ENCODE data around the gene ACTR3. TPM values are rescaled to one million over a fixed set of nuclear protein-coding genes. Genes with fewer than 3 reads are reported as not detected.
A peak's percentile ranks its signal among the peaks of the same experiment; 100 is the strongest.

ACTR3 gene
- total RNA-seq, 1 donor from 2014 or later: 172 TPM

GRCh38 chr2:113892004-113892710 lies 2.3 kb downstream of the ACTR3 start:
- no peak for DNase-seq (ENCODE audit: low read depth, low spot score)
- H3K27ac Mint-ChIP-seq (ENCODE audit: unreplicated experiment): no peak overlapping the region
- peak overlapping the region; percentile 59 for H3K4me3 Mint-ChIP-seq
- no peaks in the 10 kb centered on the region for H3K36me3 Mint-ChIP-seq (ENCODE audit: low read depth)
- no peaks in the 10 kb centered on the region for H3K9me3 Mint-ChIP-seq
- H3K27me3 Mint-ChIP-seq (ENCODE audit: low read depth): no peaks in the 10 kb centered on the region
- TF ChIP-seq CTCF (conservative IDR thresholded peaks at IDR 0.05): no peak
- peaks cover 69% of the 10 kb centered on the region for H3K4me1 Mint-ChIP-seq

- H3K4me1 Mint-ChIP-seq: peaks cover 54% of the 10 kb centered on the region
Observed at GRCh38 chr2:113894156-113894743, 4.4 kb downstream of the ACTR3 start.

GRCh38 chr2:113895301-113895700 lies 5.4 kb downstream of the ACTR3 start:
- Mint-ChIP-seq H3K9me3 (no peaks in the 10 kb centered on the region), H3K27ac (ENCODE audit: unreplicated experiment) (no peak overlapping the region), H3K4me1 (peaks cover 54% of the 10 kb centered on the region), H3K4me3 (peak overlapping the region; percentile 56), H3K36me3 (ENCODE audit: low read depth) (peaks cover 2% of the 10 kb centered on the region), H3K27me3 (ENCODE audit: low read depth) (no peaks in the 10 kb centered on the region)
- no peak for TF ChIP-seq CTCF (conservative IDR thresholded peaks at IDR 0.05)
- no peak for DNase-seq (ENCODE audit: low read depth, low spot score)

More at GRCh38 chr2:113894156-113894743, 4.4 kb downstream of the ACTR3 start:
- TF ChIP-seq CTCF (conservative IDR thresholded peaks at IDR 0.05): no peak
- no peaks in the 10 kb centered on the region for H3K27me3 Mint-ChIP-seq (ENCODE audit: low read depth)
- peaks cover 2% of the 10 kb centered on the region for H3K36me3 Mint-ChIP-seq (ENCODE audit: low read depth)
- no peaks in the 10 kb centered on the region for H3K9me3 Mint-ChIP-seq
- peak overlapping the region; percentile 64 for H3K4me3 Mint-ChIP-seq
- no peak overlapping the region for H3K27ac Mint-ChIP-seq (ENCODE audit: unreplicated experiment)
- no peak for DNase-seq (ENCODE audit: low read depth, low spot score)

GRCh38 chr2:113895819-113896563 lies 6.1 kb downstream of the ACTR3 start:
- peaks cover 2% of the 10 kb centered on the region for H3K36me3 Mint-ChIP-seq (ENCODE audit: low read depth)
- H3K9me3 Mint-ChIP-seq: no peaks in the 10 kb centered on the region
- H3K4me3 Mint-ChIP-seq: peak overlapping the region; percentile 32
- no peaks in the 10 kb centered on the region for H3K27me3 Mint-ChIP-seq (ENCODE audit: low read depth)
- peaks cover 53% of the 10 kb centered on the region for H3K4me1 Mint-ChIP-seq
- no peak for DNase-seq (ENCODE audit: low read depth, low spot score)
- no peak for TF ChIP-seq CTCF (conservative IDR thresholded peaks at IDR 0.05)
- no peak overlapping the region for H3K27ac Mint-ChIP-seq (ENCODE audit: unreplicated experiment)

- TF ChIP-seq CTCF (conservative IDR thresholded peaks at IDR 0.05): no peak
- DNase-seq (ENCODE audit: low read depth, low spot score): no peak
- H3K27ac Mint-ChIP-seq (ENCODE audit: unreplicated experiment): no peak overlapping the region
- H3K4me3 Mint-ChIP-seq: no peak overlapping the region
- no peaks in the 10 kb centered on the region for H3K9me3 Mint-ChIP-seq
- H3K27me3 Mint-ChIP-seq (ENCODE audit: low read depth): no peaks in the 10 kb centered on the region
- peaks cover 47% of the 10 kb centered on the region for H3K4me1 Mint-ChIP-seq
- H3K36me3 Mint-ChIP-seq (ENCODE audit: low read depth): peaks cover 2% of the 10 kb centered on the region
Observed at GRCh38 chr2:113896791-113897190, 6.9 kb downstream of the ACTR3 start.

Data from neural crest cell (in vitro differentiated cells).